Duodenal mucosa (tissue), 2 donors: ENCODE data around the gene DDX49.

Experiments
- H3K27ac ChIP-seq: one replicate; pipeline ENCODE4 v1.7.0; 2013; ENCODE audit warnings: low read depth, low read length
- H3K27me3 ChIP-seq, 2 donors: one replicate each; pipeline ENCODE4 v1.7.0; 2013; ENCODE audit warnings: low read length in 2 of 2, control low read depth in 1 of 2; ENCODE audit not compliant: insufficient read depth in 2 of 2, control insufficient read depth in 1 of 2
- H3K36me3 ChIP-seq, 2 donors: one replicate each; pipeline ENCODE4 v1.7.0; 2013; ENCODE audit warnings: low read length in 2 of 2, control low read depth in 1 of 2; ENCODE audit not compliant: insufficient read depth in 2 of 2, control insufficient read depth in 1 of 2
- H3K4me1 ChIP-seq, 2 donors: one replicate each; pipeline ENCODE4 v1.7.0; 2013; ENCODE audit warnings: low read length in 2 of 2, control low read depth in 1 of 2; ENCODE audit not compliant: insufficient read depth in 2 of 2, control insufficient read depth in 1 of 2
- H3K4me3 ChIP-seq, 2 donors: one replicate each; pipeline ENCODE4 v1.7.0; 2013; ENCODE audit warnings: low read length in 2 of 2, low read depth in 1 of 2
- H3K9ac ChIP-seq, 2 donors: one replicate each; pipeline ENCODE4 v1.7.0; 2013; ENCODE audit warnings: low read length in 2 of 2, low read depth in 1 of 2
- H3K9me3 ChIP-seq, 2 donors: one replicate each; pipeline ENCODE4 v1.7.0; 2013; ENCODE audit warnings: low read length in 2 of 2, control low read depth in 1 of 2; ENCODE audit not compliant: control insufficient read depth in 1 of 2

DDX49 gene

DNA sequence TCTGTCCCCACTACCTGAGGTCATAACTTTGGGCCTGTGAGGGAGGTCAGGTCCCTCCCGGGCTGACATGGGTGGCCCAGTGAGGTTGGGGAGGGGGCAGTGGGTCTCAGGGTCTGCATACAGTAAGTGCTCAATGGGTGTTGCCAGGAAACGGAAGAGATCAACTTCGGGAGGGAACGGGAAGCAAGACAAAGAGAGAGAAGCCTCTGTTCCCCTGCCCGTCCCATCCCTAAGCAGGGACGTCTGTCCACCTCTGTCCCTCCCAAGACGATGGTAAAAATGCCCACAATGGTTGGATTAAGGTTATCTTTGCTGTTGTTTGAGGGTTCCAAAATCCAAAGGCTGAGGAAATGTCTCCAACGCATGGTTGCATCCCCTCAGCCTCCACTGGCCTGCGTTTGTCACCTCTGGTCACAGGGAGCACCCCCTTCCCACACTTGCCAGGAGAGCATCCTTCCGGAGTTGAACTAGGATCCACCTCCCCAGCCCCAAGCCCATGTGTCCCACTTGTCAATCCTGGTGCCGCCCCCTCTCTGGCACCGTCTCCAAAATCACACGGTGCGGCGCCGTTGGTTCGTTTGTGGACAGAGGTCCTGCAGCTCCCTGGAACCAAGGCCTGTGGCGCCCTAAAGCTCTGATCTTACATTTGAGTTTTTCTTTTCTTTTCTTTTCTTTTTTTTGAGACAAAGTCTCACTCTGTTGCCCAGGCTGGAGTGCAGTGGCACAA is 22.3 kb downstream of the DDX49 start:
- Histone ChIP-seq H3K9me3 (no peaks in the 10 kb centered on the region), H3K9ac (no peak overlapping the region), H3K4me1 (peaks cover 3 to 5% of the 10 kb centered on the region in 2 donors), H3K27ac (no peak overlapping the region), H3K36me3 (no peaks in the 10 kb centered on the region), H3K4me3 (no peak overlapping the region), H3K27me3 (peaks cover 6 to 13% of the 10 kb centered on the region in 2 donors)

DNA sequence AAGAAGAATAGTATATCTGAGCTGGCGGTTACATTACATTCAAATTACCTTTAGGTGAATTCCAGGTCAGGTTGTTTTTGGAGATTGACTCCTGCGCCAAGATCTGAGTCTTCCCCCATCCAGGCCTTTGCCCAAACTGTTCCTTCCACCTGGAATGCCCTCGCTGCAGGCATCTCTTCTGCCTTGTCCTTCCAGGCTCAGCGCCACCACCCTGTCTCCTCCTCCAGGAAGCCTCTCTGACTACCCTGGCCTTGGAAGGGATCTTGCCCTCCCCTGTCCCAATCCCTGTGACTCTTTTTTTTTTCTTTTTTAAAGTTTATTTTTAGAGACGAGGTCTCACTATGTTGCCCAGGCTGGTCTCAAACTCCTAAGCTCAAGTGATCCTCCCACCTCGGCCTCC is 23.2 kb downstream of the DDX49 start:
- Histone ChIP-seq H3K4me3 (no peak overlapping the region), H3K9ac (no peak overlapping the region), H3K27me3 (peaks cover 6 to 13% of the 10 kb centered on the region in 2 donors), H3K27ac (no peak overlapping the region), H3K9me3 (no peaks in the 10 kb centered on the region), H3K36me3 (no peaks in the 10 kb centered on the region), H3K4me1 (peaks cover 3 to 5% of the 10 kb centered on the region in 2 donors)

DNA sequence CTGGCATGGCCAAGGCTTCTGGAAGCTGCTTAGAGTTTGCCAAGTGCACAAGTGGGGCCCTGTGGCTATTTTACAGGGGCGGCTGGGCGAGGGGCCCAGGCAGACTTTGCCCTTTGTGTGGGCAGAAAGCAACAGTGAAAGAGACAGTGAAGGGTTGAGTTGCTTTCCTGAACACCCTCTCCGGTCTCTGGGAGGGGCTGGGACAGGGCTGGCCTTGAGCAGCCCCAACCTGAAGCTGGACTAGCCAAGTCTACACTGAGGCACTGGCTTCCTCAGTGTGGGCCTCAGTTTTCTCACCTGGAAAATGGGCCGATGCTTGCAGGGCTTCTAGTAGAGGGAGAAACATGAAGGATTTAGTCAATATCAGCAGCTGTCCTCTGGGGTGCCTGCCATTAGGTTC is 23.9 kb downstream of the DDX49 start:
- H3K9ac ChIP-seq, result no peak overlapping the region
- H3K9me3 ChIP-seq, result no peaks in the 10 kb centered on the region
- no peak overlapping the region for H3K4me3 ChIP-seq
- peaks cover 6 to 13% of the 10 kb centered on the region in 2 donors for H3K27me3 ChIP-seq
- no peak overlapping the region for H3K27ac ChIP-seq
- no peaks in the 10 kb centered on the region for H3K36me3 ChIP-seq
- peaks cover 3 to 5% of the 10 kb centered on the region in 2 donors for H3K4me1 ChIP-seq

DNA sequence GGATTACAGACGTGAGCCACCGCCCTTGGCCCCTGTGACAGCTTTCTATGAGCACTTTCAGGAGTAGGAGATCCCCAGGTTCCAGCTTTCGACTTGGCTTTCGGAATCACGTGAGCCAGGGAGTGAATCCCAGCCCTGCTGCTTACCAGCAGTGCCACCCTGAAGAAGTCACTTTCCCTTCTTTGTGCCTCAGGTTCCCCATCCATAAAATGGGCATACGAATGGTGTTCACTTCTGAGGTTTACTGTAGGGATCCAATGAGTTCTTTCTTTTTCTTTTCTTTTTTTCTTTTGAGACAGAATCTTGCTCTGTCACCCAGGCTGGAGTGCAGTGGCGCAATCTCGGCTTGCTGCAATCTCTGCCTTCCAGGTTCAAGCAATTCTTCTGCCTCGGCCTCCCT is 25.8 kb downstream of the DDX49 start:
- Histone ChIP-seq H3K4me1 (peaks cover 0 to 5% of the 10 kb centered on the region in 2 donors), H3K9me3 (no peaks in the 10 kb centered on the region), H3K27me3 (peaks cover 6% of the 10 kb centered on the region in 2 donors)

DNA sequence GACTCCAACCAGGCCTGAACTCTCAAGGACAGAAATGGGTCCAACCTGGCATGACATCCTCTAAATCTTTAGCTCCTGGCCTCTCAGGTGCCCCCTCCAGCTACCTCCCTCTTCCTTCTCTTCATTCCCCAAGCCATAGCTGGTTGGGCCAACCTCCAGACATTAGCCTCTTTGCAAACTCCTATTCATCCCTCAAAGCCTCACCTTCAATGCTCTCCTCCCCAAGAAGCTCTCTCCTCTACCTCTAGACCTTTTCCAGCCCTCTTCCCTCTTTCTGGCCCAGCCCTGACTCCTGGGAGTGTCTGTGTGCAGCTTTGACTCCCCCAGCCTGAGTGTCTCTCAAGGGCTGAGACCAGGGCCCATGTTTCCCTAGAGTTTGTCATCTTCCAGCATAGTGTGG is 26.8 kb downstream of the DDX49 start:
- H3K9ac ChIP-seq, result no peak overlapping the region

More for the DNA sequence above, 25.8 kb downstream of the DDX49 start:
- Histone ChIP-seq H3K27ac (no peak overlapping the region), H3K9ac (no peak overlapping the region), H3K4me3 (no peak overlapping the region), H3K36me3 (no peaks in the 10 kb centered on the region)

DNA sequence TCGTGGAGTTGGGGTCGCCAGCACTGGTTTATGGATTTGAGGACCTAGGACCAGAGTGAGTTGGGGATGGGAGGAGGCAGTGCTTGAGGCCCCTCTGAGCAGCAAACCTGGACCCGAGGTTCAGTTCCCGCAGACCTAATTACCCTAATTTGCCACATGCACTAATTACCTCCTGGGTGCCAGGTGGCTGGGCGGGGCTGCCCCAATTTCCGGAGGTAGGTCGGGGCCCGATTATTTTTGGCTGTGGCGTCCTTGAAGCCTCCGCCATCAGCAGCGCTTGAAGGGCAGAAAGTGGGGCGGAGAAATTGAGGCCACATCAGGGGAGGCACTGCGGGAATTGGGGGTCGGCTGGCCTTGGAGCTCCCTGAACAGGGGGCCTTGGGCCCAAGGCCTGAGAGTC is 27.4 kb downstream of the DDX49 start:
- H3K27me3 ChIP-seq, result peaks cover 0 to under 1% of the 10 kb centered on the region in 2 donors
- H3K4me1 ChIP-seq, result no peaks in the 10 kb centered on the region
- H3K36me3 ChIP-seq, result no peaks in the 10 kb centered on the region
- H3K9ac ChIP-seq, result no peak overlapping the region
- no peak overlapping the region for H3K4me3 ChIP-seq
- H3K9me3 ChIP-seq, result no peaks in the 10 kb centered on the region
- no peak overlapping the region for H3K27ac ChIP-seq

More for the DNA sequence above, 26.8 kb downstream of the DDX49 start:
- H3K4me1 ChIP-seq, result peaks cover 0 to 5% of the 10 kb centered on the region in 2 donors
- H3K4me3 ChIP-seq, result no peak overlapping the region
- no peak overlapping the region for H3K27ac ChIP-seq
- H3K9me3 ChIP-seq, result no peaks in the 10 kb centered on the region
- no peaks in the 10 kb centered on the region for H3K36me3 ChIP-seq
- H3K27me3 ChIP-seq, result peaks cover 5 to 6% of the 10 kb centered on the region in 2 donors

DNA sequence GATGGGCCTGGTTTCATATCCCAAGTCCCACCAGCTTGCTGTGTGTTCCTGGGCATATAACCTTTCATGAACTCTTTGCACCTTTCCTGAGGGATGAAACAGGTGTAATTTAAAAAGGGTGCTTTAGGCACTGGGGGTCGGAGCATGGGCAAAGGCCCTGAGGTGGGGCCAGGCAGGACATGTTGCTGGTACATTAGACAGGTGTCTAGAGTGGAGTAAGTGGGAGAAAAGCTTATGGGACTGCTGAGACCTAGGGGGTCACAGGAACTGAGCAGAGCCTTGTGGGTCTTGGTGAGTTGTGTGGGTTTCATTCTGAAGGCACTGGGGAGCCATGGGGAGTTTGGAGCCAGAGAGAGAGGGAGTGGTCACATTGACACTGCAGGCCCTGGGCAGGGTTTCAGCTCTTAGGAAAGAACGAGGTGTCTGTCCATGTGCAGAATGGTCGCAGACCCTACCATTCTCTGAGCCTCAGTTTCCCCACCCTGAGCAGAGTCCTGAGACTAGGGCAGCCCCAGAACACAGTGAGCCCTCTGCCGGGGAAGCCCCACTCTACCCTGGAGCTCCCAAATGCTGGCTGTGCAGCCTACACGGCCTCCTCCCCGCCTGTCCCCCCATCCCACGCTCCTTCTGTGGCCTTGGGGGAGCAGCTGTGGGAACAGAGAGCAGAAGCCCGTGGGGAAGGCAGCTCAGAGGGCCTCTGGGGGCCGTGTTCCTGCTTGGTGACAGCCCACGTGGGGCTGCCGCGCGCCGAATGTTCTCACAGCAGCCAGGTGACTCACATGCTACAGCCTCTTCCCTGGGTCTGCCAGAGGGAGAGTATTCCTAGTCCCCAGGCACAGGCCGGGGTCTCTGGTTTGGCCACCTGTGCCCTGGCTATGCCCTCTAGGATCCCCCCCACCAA is 28.8 kb downstream of the DDX49 start:
- Histone ChIP-seq H3K27me3 (no peaks in the 10 kb centered on the region), H3K9me3 (no peaks in the 10 kb centered on the region), H3K4me1 (no peaks in the 10 kb centered on the region), H3K9ac (no peak overlapping the region), H3K27ac (no peak overlapping the region), H3K36me3 (no peaks in the 10 kb centered on the region), H3K4me3 (no peak overlapping the region)

DNA sequence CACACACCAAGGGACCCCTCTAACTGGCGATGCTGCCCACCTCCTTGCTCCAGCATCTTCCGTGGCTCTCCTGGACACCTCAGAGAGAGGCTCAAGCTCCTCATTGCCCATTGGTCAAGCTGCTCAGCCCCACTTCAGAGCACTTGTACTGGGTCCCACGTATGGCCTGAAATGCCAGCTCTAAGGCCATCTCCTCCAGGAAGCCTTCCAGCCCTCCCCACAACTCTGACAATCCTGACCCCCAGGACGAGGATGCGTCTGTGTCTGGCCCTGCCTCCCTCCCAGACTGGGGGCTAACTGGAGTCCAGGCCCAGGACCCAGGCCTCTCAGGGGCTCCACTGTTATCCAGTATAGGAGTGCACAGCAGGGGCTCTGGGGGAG is 29.5 kb downstream of the DDX49 start:
- no peak overlapping the region for H3K4me3 ChIP-seq
- H3K27me3 ChIP-seq, result no peaks in the 10 kb centered on the region
- no peak overlapping the region for H3K27ac ChIP-seq
- no peaks in the 10 kb centered on the region for H3K4me1 ChIP-seq
- no peaks in the 10 kb centered on the region for H3K9me3 ChIP-seq
- H3K36me3 ChIP-seq, result no peaks in the 10 kb centered on the region
- no peak overlapping the region for H3K9ac ChIP-seq

DNA sequence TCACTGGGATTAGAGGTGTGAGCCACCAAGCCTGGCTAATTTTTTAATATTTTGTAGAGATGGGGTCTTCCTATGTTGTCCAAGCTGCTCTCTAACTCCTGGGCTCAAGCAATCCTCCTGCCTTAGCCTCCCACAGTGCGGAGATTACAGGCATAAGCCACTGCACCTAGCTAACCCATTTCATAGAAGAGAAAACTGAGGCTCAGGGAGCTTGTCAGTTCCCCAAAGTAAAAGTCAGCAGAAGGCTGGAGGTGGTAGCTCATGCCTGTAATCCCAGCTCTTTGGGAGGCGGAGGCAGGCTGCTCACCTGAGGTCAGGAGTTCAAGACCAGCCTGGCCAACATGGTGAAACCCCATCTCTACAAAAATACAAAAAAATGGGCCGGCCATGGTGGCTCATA is 30.3 kb downstream of the DDX49 start:
- H3K4me3 ChIP-seq, result no peak overlapping the region
- no peaks in the 10 kb centered on the region for H3K27me3 ChIP-seq
- H3K4me1 ChIP-seq, result no peaks in the 10 kb centered on the region
- H3K9ac ChIP-seq, result no peak overlapping the region
- H3K27ac ChIP-seq, result no peak overlapping the region
- no peaks in the 10 kb centered on the region for H3K9me3 ChIP-seq
- H3K36me3 ChIP-seq, result no peaks in the 10 kb centered on the region

DNA sequence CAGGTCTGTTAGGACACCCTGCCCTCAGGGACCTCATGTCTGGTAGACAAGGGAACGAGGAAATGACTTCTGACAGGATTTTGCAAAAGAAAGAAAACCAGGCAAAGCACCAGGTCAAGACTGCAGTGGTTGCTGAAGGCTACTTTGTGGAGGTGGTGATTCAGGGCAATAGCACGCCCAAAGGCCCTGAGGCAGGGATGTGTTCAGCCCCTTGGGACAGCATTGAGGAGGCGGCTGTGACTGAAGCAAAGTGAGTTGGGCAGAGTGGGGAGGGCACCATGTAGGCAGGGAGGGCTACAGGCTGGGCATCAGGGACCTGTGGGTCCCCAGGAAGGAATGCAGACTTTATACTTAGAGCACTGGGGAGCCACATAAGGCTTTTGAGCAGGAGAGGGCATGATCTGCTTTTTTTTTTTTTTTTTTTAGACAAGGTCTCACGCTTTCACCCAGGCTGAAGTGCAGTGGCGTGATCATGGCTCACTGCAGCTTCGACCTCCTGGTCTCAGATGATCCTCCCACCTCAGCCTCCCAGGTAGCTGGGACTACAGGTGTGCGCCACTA is 32.3 kb downstream of the DDX49 start:
- Histone ChIP-seq H3K27ac (no peak overlapping the region), H3K9me3 (no peaks in the 10 kb centered on the region), H3K27me3 (no peaks in the 10 kb centered on the region), H3K4me1 (no peaks in the 10 kb centered on the region), H3K36me3 (no peaks in the 10 kb centered on the region), H3K4me3 (no peak overlapping the region), H3K9ac (no peak overlapping the region)
